Esophagus muscularis mucosa (tissue), 4 donors: ENCODE data around the gene FRMD1. TPM values are rescaled to one million over a fixed set of nuclear protein-coding genes. Genes with fewer than 3 reads are reported as not detected.
A peak's percentile ranks its signal among the peaks of the same experiment; 100 is the strongest.

Source experiments
- DNase-seq: peaks from one replicate; pipeline ENCODE4 v3.0.0-alpha.2; 2017; ENCODE audit errors: extremely low spot score
- H3K27ac ChIP-seq, 4 donors: fragments of 200-600 bp; sonication (generic); replicated peaks in 1 of 4; 1 replicate in 3 of 4; 2 replicates in 1 of 4; pipeline ENCODE4 v1.5.1; 2016 to 2019; ENCODE audit warnings: mild to moderate bottlenecking in 1 of 4
- H3K27me3 ChIP-seq, 4 donors: fragments of 200-600 bp; sonication (generic); one replicate each; pipeline versions ENCODE4 v1.5.1 to v1.6.0; 2016 to 2019
- H3K36me3 ChIP-seq, 4 donors: fragments of 200-600 bp; sonication (generic); one replicate each; pipeline ENCODE4 v1.5.1; 2016 to 2019
- H3K4me1 ChIP-seq, 4 donors: fragments of 200-600 bp; sonication (generic); one replicate each; pipeline ENCODE4 v1.5.1; 2016 to 2019
- H3K4me3 ChIP-seq, 4 donors: fragments of 200-600 bp; sonication (generic); 1 replicate in 2 of 4; 2 replicates in 2 of 4; pipeline ENCODE4 v1.5.1; 2016 to 2019; ENCODE audit warnings: mild to moderate bottlenecking in 4 of 4, moderate library complexity in 1 of 4
- H3K9me3 ChIP-seq, 4 donors: fragments of 200-600 bp; sonication (generic); 1 replicate in 3 of 4; 2 replicates in 1 of 4; pipeline ENCODE4 v1.5.1; 2016 to 2019
- EP300 ChIP-seq: sonication (generic); formaldehyde crosslinking; IDR thresholded peaks from one replicate; pipeline ENCODE4 v1.6.1; 2017; ENCODE audit warnings: antibody characterized with exemption
- POLR2A ChIP-seq: fragments of 450-650 bp; IDR thresholded peaks from one replicate; pipeline ENCODE4 v1.6.1; 2017; ENCODE audit warnings: antibody characterized with exemption, moderate library complexity, mild to moderate bottlenecking, low read depth
- POLR2AphosphoS5 ChIP-seq, 2 donors: sonication (generic); formaldehyde crosslinking; IDR thresholded peaks; one replicate each; pipeline ENCODE4 v1.6.1; 2017; ENCODE audit warnings: antibody characterized with exemption in 2 of 2
- WGBS: methylation state at CpG from one replicate; pipeline ENCODE4 v1.1.5; 2018; 5-methylcytosine and 5-hydroxymethylcytosine counted together
- intact Hi-C: fragments of 100-400 bp; cut with DNase I; formaldehyde crosslinking; loops from one replicate; pipeline ENCODE4 v1.15.1; 2023
- total RNA-seq, 4 donors: library from RNA; depleted of rRNA; stranded (reverse); fragments of >200 nt; gene quantifications; one replicate each; pipeline versions ENCODE4 v1.1.0 to v1.2.1, GENCODE V29; 2016
- TF ChIP-seq, protein P1 (sequence below), 3 experiments: fragments of 200-600 bp in 2 of 3; fragments of 450-650 bp in 1 of 3; sonication (generic) in 2 of 3; IDR thresholded peaks; one replicate each; pipeline ENCODE4 v1.5.1; 2017 to 2019; ENCODE audit warnings: antibody characterized with exemption in 3 of 3, mild to moderate bottlenecking in 2 of 3, moderate library complexity in 1 of 3

Gene FRMD1
- total RNA-seq, 4 donors from 2014 or later, result 0.17 TPM; not detected in 3

DNA sequence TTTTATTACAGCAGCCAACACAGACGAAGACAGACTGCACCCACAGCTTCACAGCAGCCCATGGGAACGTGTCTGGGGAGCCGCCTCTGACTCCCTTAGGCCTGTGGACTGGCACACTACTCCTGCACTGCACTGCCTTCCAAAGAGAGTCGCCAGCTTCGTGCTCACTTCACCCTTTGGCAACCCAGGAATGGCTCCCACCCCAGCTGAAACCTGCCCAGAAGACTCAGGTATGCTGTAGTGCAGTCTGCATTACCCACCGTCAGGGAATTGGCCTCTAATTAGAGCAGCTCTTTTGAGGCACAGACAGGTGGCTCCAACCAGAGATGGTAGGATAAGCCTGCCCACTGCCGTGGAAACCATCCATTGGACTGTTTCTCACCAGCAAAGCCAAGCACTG, 39.9 kb upstream of the FRMD1 start:
- Histone ChIP-seq H3K4me1 (no peaks in the 10 kb centered on the region), H3K9me3 (no peaks in the 10 kb centered on the region), H3K27me3 (no peaks in the 10 kb centered on the region), H3K36me3 (no peaks in the 10 kb centered on the region), H3K4me3 (no peak overlapping the region), H3K27ac (no peak overlapping the region)
- no peak for TF ChIP-seq POLR2AphosphoS5 (IDR thresholded peaks at IDR 0.05)
- TF ChIP-seq, protein P1, sequence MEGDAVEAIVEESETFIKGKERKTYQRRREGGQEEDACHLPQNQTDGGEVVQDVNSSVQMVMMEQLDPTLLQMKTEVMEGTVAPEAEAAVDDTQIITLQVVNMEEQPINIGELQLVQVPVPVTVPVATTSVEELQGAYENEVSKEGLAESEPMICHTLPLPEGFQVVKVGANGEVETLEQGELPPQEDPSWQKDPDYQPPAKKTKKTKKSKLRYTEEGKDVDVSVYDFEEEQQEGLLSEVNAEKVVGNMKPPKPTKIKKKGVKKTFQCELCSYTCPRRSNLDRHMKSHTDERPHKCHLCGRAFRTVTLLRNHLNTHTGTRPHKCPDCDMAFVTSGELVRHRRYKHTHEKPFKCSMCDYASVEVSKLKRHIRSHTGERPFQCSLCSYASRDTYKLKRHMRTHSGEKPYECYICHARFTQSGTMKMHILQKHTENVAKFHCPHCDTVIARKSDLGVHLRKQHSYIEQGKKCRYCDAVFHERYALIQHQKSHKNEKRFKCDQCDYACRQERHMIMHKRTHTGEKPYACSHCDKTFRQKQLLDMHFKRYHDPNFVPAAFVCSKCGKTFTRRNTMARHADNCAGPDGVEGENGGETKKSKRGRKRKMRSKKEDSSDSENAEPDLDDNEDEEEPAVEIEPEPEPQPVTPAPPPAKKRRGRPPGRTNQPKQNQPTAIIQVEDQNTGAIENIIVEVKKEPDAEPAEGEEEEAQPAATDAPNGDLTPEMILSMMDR (IDR thresholded peaks at IDR 0.05), result no peak
- TF ChIP-seq POLR2A, result no peak
- TF ChIP-seq EP300, result no peak
- intact Hi-C loops, result no loop called here
- 81% methylated on average over 7 of the region's 7 CpGs for WGBS
- DNase-seq, result no peak

DNA sequence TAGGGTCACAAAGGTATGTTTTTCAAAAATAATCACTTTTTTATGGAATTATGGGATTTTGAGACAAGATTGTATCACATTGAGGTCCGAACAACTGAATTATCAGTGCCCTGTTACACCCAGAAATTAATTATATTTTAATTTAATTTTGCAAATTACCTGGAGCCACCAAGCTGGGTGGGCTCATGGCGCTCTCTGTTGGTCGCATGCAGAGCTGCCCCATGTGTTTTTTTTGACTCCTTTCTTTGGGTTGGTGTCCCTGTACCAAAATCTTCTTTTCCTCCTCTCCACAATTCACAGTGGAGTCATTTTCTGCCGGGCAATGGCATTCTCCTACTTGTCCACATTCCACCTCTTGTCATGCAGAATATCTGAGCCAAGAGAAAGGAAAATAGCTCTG, 38.9 kb upstream of the FRMD1 start:
- Histone ChIP-seq H3K4me1 (no peaks in the 10 kb centered on the region), H3K4me3 (no peak overlapping the region), H3K36me3 (no peaks in the 10 kb centered on the region), H3K27me3 (no peaks in the 10 kb centered on the region), H3K9me3 (no peaks in the 10 kb centered on the region), H3K27ac (no peak overlapping the region)
- 77% methylated on average over 4 of the region's 4 CpGs for WGBS
- DNase-seq, result no peak
- intact Hi-C loops, result no loop called here
- TF ChIP-seq, protein P1 (IDR thresholded peaks at IDR 0.05), result peak in 2 of 3 experiments; percentile 20 to 26
- TF ChIP-seq POLR2AphosphoS5 (IDR thresholded peaks at IDR 0.05), result no peak

DNA sequence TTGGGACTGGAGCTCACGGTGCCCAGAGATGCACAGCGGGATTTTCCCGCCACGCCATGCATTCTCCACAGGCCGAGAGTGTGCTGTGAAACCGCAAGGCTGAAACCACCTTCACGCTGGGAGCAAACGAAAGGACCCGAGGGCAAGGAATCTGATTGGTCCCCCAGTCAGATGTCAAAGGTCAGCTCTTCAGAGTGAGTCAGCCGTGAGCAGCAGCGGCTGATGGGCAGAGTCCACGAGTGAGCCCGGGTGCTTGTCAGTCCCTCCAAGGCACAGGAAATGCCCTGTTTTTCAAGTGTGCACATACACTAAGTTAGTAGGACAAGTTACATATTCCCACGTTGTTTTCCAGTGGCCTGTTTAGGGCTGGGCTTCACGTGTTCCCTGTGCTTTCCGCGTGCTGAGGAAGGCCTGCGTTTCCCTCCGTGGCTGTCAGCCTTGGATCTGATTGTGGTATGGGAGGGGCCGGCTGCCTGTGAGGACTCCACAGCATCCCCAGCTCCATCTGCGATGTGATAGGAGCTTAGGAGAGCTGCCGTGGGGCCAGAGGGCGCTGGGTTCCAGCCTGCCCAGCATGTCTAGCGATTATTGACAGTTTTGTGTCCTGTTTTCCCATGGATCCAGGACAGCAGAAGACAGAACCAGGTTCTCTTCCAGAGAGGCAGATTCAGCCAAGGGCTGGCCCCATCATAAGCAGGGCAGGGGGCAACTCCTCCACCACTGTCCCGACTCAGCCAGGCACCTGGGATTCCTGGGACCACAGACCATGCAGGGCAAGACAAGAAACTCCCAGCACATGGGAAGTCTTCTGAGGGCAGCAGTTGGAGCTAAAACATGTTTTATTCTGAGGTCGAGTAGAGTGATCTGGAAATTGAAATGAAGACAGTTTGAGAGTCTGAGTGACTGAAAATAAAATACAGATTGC, 38.2 kb upstream of the FRMD1 start:
- intact Hi-C loops, result no loop called here
- H3K27me3 ChIP-seq, result no peaks in the 10 kb centered on the region

DNA sequence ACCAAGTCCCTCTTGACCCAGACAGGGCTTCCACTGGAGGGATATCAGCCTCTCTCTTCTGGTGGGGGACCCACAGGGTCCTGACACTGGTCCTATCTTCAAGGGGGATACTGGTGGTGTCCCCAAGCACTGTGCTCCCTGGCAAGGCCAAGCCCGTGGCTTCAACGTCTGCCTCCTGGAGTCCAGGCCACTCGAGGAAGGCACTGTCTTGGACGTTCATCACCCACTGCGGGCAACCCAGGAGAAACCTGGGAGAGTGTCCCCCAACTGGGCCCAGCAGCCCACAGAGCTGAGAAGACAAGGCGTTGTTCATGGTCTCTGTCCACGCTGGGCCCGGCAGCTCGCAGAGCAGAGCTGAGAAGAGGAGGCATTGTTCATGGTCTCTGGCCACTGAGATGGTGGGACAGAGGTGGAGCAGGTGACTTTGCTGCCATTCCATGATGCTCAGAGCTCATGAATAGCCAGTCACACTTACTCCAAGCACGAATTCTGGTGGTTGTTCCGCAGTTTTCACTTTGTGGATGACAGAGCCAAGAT, 37.5 kb upstream of the FRMD1 start:
- Histone ChIP-seq H3K9me3 (no peaks in the 10 kb centered on the region), H3K4me3 (no peak overlapping the region)
- no peak for DNase-seq

More for the DNA sequence above, 38.2 kb upstream of the FRMD1 start:
- H3K9me3 ChIP-seq, result no peaks in the 10 kb centered on the region
- no peak overlapping the region for H3K4me3 ChIP-seq
- 71% methylated on average over 20 of the region's 26 CpGs for WGBS
- TF ChIP-seq POLR2A, result no peak
- TF ChIP-seq, protein P1 (IDR thresholded peaks at IDR 0.05), result no peak
- H3K4me1 ChIP-seq, result no peaks in the 10 kb centered on the region
- no peaks in the 10 kb centered on the region for H3K36me3 ChIP-seq
- no peak for DNase-seq
- H3K27ac ChIP-seq, result no peak overlapping the region

More for the DNA sequence above, 37.5 kb upstream of the FRMD1 start:
- intact Hi-C loops, result no loop called here
- Histone ChIP-seq H3K36me3 (no peaks in the 10 kb centered on the region), H3K27ac (no peak overlapping the region), H3K4me1 (no peaks in the 10 kb centered on the region), H3K27me3 (no peaks in the 10 kb centered on the region)
- TF ChIP-seq POLR2AphosphoS5 (IDR thresholded peaks at IDR 0.05) (no peak), POLR2A (no peak), EP300 (no peak)
- TF ChIP-seq, protein P1 (IDR thresholded peaks at IDR 0.05), result no peak
- WGBS, result 100% methylated on average over 1 of the region's 11 CpGs
